MG63 (cell line): ENCODE measurements around the gene PSEN1. TPM values are rescaled to one million over a fixed set of nuclear protein-coding genes. Genes with fewer than 3 reads are reported as not detected.

ENCODE experiments used
- DNase-seq: peaks from one replicate; pipeline ENCODE4 v3.0.0-alpha.2; 2020
- H3K27me3 ChIP-seq: fragments of 250-450 bp; sonication (Bioruptor Pico); 2 replicates; pipeline ENCODE4 v1.5.1; 2020; ENCODE audit warnings: mild to moderate bottlenecking, moderate library complexity
- H3K36me3 ChIP-seq: fragments of 250-450 bp; sonication (Bioruptor Pico); 2 replicates; pipeline ENCODE4 v1.5.1; 2020; ENCODE audit warnings: mild to moderate bottlenecking, moderate library complexity
- H3K4me3 ChIP-seq: fragments of 250-450 bp; sonication (Bioruptor Pico); 2 replicates; pipeline ENCODE4 v1.5.1; 2020; ENCODE audit warnings: mild to moderate bottlenecking, moderate library complexity
- H3K9me3 ChIP-seq: fragments of 250-450 bp; sonication (Bioruptor Pico); 2 replicates; pipeline ENCODE4 v1.5.1; 2020; ENCODE audit warnings: mild to moderate bottlenecking, moderate library complexity
- total RNA-seq: library from RNA; depleted of rRNA; stranded (reverse); fragments of >200 nt; shearing (Covaris generic); gene quantifications from 2 replicates; pipeline ENCODE4 v1.2.3, GENCODE V29; 2014; ENCODE audit warnings: low replicate concordance; rRNA removed

PSEN1 gene
- 13.7 TPM in 2 replicates for total RNA-seq

- no peaks in the 10 kb centered on the region for H3K27me3 ChIP-seq
- peak within 1 kb of the TSS; percentile 85 for H3K4me3 ChIP-seq
- peaks cover 6% of the 10 kb centered on the region; the same call in 1 of the 2 replicates for H3K9me3 ChIP-seq
- H3K36me3 ChIP-seq = no peaks in the 10 kb centered on the region
- DNase-seq = peak; percentile 76
Observed at GRCh38 chr14:73136387-73137225, at the start of gene PSEN1. Gene PSEN1 (plus strand): TSS chr14:73136507. CDS start chr14:73148020, 11,513 bp downstream.

- no peak for DNase-seq
- Histone ChIP-seq H3K27me3 (no peaks in the 10 kb centered on the region), H3K4me3 (no peak overlapping the region), H3K9me3 (no peaks in the 10 kb centered on the region), H3K36me3 (peaks cover 63% of the 10 kb centered on the region)
Observed at GRCh38 chr14:73091044-73091443, 45.3 kb upstream of the PSEN1 start.

- no peak for DNase-seq
- peaks cover 68% of the 10 kb centered on the region for H3K36me3 ChIP-seq
- H3K9me3 ChIP-seq = no peaks in the 10 kb centered on the region
- no peaks in the 10 kb centered on the region for H3K27me3 ChIP-seq
- H3K4me3 ChIP-seq = no peak overlapping the region
Observed at GRCh38 chr14:73097421-73097820, 38.9 kb upstream of the PSEN1 start.

- H3K27me3 ChIP-seq = no peaks in the 10 kb centered on the region
- H3K36me3 ChIP-seq = peaks cover 74% of the 10 kb centered on the region
- H3K4me3 ChIP-seq = no peak overlapping the region
Observed at GRCh38 chr14:73100334-73100733, 36.0 kb upstream of the PSEN1 start.

GRCh38 chr14:73102806-73103497, 33.4 kb upstream of the PSEN1 start:
- no peak for DNase-seq
- Histone ChIP-seq H3K4me3 (no peak overlapping the region), H3K9me3 (no peaks in the 10 kb centered on the region), H3K27me3 (no peaks in the 10 kb centered on the region), H3K36me3 (peaks cover 82% of the 10 kb centered on the region)

More at GRCh38 chr14:73100334-73100733, 36.0 kb upstream of the PSEN1 start:
- H3K9me3 ChIP-seq = no peaks in the 10 kb centered on the region
- no peak for DNase-seq

- Histone ChIP-seq H3K27me3 (no peaks in the 10 kb centered on the region), H3K36me3 (peaks cover 75% of the 10 kb centered on the region)
- DNase-seq = no peak
Observed at GRCh38 chr14:73105050-73105449, 31.3 kb upstream of the PSEN1 start.

GRCh38 chr14:73105727-73106126, 30.6 kb upstream of the PSEN1 start:
- DNase-seq = no peak
- Histone ChIP-seq H3K9me3 (no peaks in the 10 kb centered on the region), H3K4me3 (no peak overlapping the region), H3K27me3 (no peaks in the 10 kb centered on the region), H3K36me3 (peaks cover 71% of the 10 kb centered on the region)

More at GRCh38 chr14:73105050-73105449, 31.3 kb upstream of the PSEN1 start:
- no peak overlapping the region for H3K4me3 ChIP-seq
- H3K9me3 ChIP-seq = no peaks in the 10 kb centered on the region

- Histone ChIP-seq H3K36me3 (peaks cover 75% of the 10 kb centered on the region), H3K27me3 (no peaks in the 10 kb centered on the region), H3K9me3 (no peaks in the 10 kb centered on the region), H3K4me3 (no peak overlapping the region)
- DNase-seq = no peak
Observed at GRCh38 chr14:73116079-73116665, 20.1 kb upstream of the PSEN1 start.

GRCh38 chr14:73124180-73124894, 12.0 kb upstream of the PSEN1 start:
- Histone ChIP-seq H3K4me3 (no peak overlapping the region), H3K27me3 (no peaks in the 10 kb centered on the region), H3K9me3 (no peaks in the 10 kb centered on the region), H3K36me3 (peaks cover 43% of the 10 kb centered on the region)
- DNase-seq = no peak

GRCh38 chr14:73125169-73125588, 11.1 kb upstream of the PSEN1 start:
- Histone ChIP-seq H3K9me3 (no peaks in the 10 kb centered on the region), H3K4me3 (no peak overlapping the region), H3K27me3 (no peaks in the 10 kb centered on the region), H3K36me3 (peaks cover 39% of the 10 kb centered on the region)
- no peak for DNase-seq

GRCh38 chr14:73125746-73126145, 10.6 kb upstream of the PSEN1 start:
- peaks cover 34% of the 10 kb centered on the region for H3K36me3 ChIP-seq
- H3K4me3 ChIP-seq = no peak overlapping the region
- no peak for DNase-seq
- no peaks in the 10 kb centered on the region for H3K27me3 ChIP-seq
- no peaks in the 10 kb centered on the region for H3K9me3 ChIP-seq

- Histone ChIP-seq H3K4me3 (no peak overlapping the region), H3K9me3 (peaks cover 6% of the 10 kb centered on the region; the same call in 1 of the 2 replicates), H3K27me3 (no peaks in the 10 kb centered on the region), H3K36me3 (no peaks in the 10 kb centered on the region)
- DNase-seq = no peak
Observed at GRCh38 chr14:73133795-73134194, 2.5 kb upstream of the PSEN1 start.

GRCh38 chr14:73136085-73136386, 271 bp upstream of the PSEN1 start:
- Histone ChIP-seq H3K36me3 (no peaks in the 10 kb centered on the region), H3K9me3 (peaks cover 6% of the 10 kb centered on the region; the same call in 1 of the 2 replicates), H3K4me3 (peak overlapping the region; percentile 85), H3K27me3 (no peaks in the 10 kb centered on the region)
- no peak for DNase-seq

GRCh38 chr14:73140811-73141323, 4.6 kb downstream of the PSEN1 start:
- Histone ChIP-seq H3K27me3 (no peaks in the 10 kb centered on the region), H3K9me3 (no peaks in the 10 kb centered on the region), H3K4me3 (no peak overlapping the region), H3K36me3 (no peaks in the 10 kb centered on the region)
- DNase-seq = no peak

- no peak for DNase-seq
- Histone ChIP-seq H3K27me3 (no peaks in the 10 kb centered on the region), H3K9me3 (no peaks in the 10 kb centered on the region), H3K36me3 (no peaks in the 10 kb centered on the region), H3K4me3 (no peak overlapping the region)
Observed at GRCh38 chr14:73142216-73142615, 5.9 kb downstream of the PSEN1 start.

- Histone ChIP-seq H3K36me3 (no peaks in the 10 kb centered on the region), H3K27me3 (no peaks in the 10 kb centered on the region), H3K9me3 (no peaks in the 10 kb centered on the region), H3K4me3 (no peak overlapping the region)
- no peak for DNase-seq
Observed at GRCh38 chr14:73143003-73143402, 6.7 kb downstream of the PSEN1 start.
